Mucosa of descending colon (tissue), 3 donors: Measurements from ENCODE around the gene SMIM21. TPM values are rescaled to one million over a fixed set of nuclear protein-coding genes. Genes with fewer than 3 reads are reported as not detected.

Source experiments
- ATAC-seq: fragments of 200-7000 bp; cut with Tn5 transposase; one replicate; pipeline ENCODE4 v1.9.1; 2020; ENCODE audit warnings: mild to moderate bottlenecking, moderate library complexity
- DNase-seq, 3 donors: peaks; one replicate each; pipeline ENCODE4 v3.0.0-alpha.2; 2020
- H3K36me3 ChIP-seq: fragments of 200-600 bp; one replicate; pipeline ENCODE4 v1.8.0; 2021; ENCODE audit warnings: low read depth, mild to moderate bottlenecking
- H3K4me1 ChIP-seq: fragments of 200-600 bp; one replicate; pipeline ENCODE4 v1.8.0; 2021; ENCODE audit warnings: low read depth, mild to moderate bottlenecking
- H3K4me3 ChIP-seq: fragments of 200-600 bp; one replicate; pipeline ENCODE4 v1.8.0; 2021; ENCODE audit warnings: mild to moderate bottlenecking
- H3K9me3 ChIP-seq: fragments of 200-600 bp; one replicate; pipeline ENCODE4 v1.8.0; 2021; ENCODE audit warnings: mild to moderate bottlenecking
- intact Hi-C, 2 donors: fragments of 100-400 bp; cut with DNase I in 1 of 2; cut with micrococcal nuclease in 1 of 2; formaldehyde crosslinking; loops; one replicate each; pipeline versions ENCODE4 v1.11.0 to v1.11.1; 2022; cut with DNase I, micrococcal nuclease
- total RNA-seq, 3 donors: library from RNA; stranded (reverse); fragmentation: NEBNext Ultra II Directional in 2 of 3; extraction: Animal tissue kit (Norgen Biotek cat#: 25700) in 2 of 3; gene quantifications; one replicate each; pipeline versions ENCODE4 v1.2.1 to v1.2.4, GENCODE V29; 2021 to 2023
- TF ChIP-seq, protein P1 (sequence below): fragments of 200-600 bp; IDR thresholded peaks from one replicate; pipeline ENCODE4 v1.8.0; 2022; ENCODE audit warnings: antibody characterized with exemption, mild to moderate bottlenecking
- donor health status: DM: no; HTN: no; CAD: no; lungs with moderate emphysema.
- donor health status: DM: no; HTN: no; CAD: no.
- donor health status: DM: no; HTN: yes; CAD: no.

SMIM21 gene
- total RNA-seq, 3 donors from 2014 or later, result not detected

DNA sequence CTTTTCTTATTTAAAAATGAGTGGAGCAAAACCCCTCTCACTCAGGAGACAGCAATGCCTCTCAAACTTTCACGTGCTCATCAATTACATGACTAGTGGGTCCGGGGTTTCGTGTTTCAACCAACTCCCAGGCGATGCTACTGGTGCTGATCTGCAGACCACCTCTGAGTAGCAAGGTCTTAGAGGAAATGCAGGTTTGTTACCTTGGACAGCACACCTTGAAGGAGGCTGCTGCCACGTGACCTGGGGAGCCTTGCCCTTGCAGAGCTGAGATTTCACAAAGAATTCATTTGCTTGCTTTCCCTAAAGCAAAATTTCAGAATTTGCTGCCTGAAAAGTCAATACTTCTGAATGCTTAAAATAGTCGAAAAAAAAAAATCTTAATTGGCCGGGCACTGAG lies 32.4 kb downstream of the SMIM21 start:
- TF ChIP-seq, protein P1, sequence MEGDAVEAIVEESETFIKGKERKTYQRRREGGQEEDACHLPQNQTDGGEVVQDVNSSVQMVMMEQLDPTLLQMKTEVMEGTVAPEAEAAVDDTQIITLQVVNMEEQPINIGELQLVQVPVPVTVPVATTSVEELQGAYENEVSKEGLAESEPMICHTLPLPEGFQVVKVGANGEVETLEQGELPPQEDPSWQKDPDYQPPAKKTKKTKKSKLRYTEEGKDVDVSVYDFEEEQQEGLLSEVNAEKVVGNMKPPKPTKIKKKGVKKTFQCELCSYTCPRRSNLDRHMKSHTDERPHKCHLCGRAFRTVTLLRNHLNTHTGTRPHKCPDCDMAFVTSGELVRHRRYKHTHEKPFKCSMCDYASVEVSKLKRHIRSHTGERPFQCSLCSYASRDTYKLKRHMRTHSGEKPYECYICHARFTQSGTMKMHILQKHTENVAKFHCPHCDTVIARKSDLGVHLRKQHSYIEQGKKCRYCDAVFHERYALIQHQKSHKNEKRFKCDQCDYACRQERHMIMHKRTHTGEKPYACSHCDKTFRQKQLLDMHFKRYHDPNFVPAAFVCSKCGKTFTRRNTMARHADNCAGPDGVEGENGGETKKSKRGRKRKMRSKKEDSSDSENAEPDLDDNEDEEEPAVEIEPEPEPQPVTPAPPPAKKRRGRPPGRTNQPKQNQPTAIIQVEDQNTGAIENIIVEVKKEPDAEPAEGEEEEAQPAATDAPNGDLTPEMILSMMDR, result no peak
- no peaks in the 10 kb centered on the region for H3K9me3 ChIP-seq
- H3K4me3 ChIP-seq, result no peak overlapping the region
- no peaks in the 10 kb centered on the region for H3K36me3 ChIP-seq
- DNase-seq (no peak), ATAC-seq (no peak)
- intact Hi-C loops, result no loop called here
- H3K4me1 ChIP-seq, result no peaks in the 10 kb centered on the region

DNA sequence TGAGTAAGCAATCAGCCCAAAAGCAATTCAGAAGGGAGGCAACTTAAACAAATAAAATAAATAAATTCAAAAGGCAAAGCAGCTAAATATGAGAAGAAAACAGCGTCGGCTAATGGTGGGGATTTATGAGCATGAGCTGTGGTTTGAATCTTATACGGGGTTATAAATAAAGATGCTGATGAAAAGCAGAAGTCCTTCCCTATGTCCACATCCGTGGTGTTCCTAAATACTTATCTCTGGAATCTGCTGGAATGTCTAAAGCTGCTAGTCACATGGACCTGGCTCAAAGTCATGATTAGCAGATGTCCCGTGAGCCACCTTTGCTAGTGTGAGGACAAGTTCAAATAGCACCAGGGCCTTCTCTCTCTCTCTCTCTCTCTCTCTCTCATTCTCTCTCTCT lies 33.8 kb downstream of the SMIM21 start:
- Histone ChIP-seq H3K36me3 (no peaks in the 10 kb centered on the region), H3K4me1 (no peaks in the 10 kb centered on the region), H3K4me3 (no peak overlapping the region), H3K9me3 (no peaks in the 10 kb centered on the region)
- DNase-seq (no peak), ATAC-seq (no peak)
- TF ChIP-seq, protein P1, result no peak
- intact Hi-C loops, result no loop called here

DNA sequence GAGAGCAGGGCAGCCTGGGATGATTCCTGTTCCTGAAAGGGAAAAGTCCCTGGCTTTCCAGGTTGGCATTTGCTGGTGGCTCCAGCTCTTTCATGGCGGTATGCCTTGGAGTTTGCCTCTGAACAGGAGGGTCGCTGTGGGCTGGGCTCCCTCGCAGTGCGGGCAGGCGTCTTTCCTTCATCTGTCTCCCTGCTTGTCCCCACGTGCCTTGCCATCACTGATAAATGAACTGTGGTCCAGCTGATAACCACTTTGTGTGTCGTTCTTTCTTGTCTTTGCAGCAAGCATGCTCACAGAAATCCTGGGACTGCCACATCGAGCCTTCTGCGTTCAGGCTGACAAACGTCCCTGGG lies 35.3 kb downstream of the SMIM21 start:
- H3K9me3 ChIP-seq, result no peaks in the 10 kb centered on the region
- H3K4me3 ChIP-seq, result no peak overlapping the region
- no peak for DNase-seq
- no peaks in the 10 kb centered on the region for H3K36me3 ChIP-seq
- ATAC-seq, result no peak
- TF ChIP-seq, protein P1, result no peak
- intact Hi-C loops, result no loop called here
- no peaks in the 10 kb centered on the region for H3K4me1 ChIP-seq

DNA sequence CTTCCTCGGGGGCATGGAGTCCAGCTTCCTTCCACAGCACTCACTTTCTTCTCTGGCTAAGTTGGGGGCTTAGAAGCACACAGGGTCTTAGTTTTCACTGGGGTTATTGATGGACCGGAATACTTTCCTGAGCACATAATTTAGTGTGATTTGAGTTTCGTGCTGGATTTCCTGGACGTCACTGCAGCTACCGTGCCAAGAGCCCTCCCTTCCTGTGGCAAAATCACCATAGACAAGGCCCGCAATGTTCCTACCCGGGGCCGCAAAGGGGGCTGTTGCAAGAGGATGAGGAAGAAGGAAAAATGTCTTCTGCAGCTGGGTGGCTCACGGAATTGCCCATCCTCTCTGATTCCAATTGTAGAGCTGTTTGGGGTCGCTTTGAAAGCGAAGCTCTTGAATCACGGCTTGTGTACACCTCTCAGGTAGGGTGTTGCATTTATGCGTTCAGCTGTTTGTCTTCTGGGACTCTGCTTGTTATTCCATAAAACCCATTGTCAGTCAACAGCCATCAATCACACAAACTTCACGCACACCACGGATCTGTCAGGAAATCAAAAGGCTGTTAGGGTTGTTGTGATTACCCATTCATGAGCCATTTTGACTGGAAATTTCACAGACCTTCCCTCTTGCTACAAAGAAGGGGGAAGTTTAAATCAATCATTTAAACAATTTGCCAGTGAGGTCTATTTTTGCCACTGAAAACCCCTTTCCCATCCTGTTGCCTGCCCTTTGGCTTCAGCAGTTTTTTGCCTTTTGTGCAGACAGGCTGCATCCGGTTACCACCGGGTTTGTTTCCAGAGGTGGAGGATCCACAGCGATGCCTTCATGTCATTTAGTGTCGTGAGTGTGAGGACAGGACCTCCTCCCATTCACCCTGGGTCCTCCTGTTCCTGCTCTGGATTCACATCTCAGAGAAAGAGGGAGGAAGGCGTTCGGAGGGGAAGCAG lies 36.0 kb downstream of the SMIM21 start:
- intact Hi-C loops, result no loop called here
- Histone ChIP-seq H3K4me3 (no peak overlapping the region), H3K9me3 (no peaks in the 10 kb centered on the region), H3K4me1 (no peaks in the 10 kb centered on the region), H3K36me3 (no peaks in the 10 kb centered on the region)
- DNase-seq (no peak), ATAC-seq (no peak)
- TF ChIP-seq, protein P1, result no peak

DNA sequence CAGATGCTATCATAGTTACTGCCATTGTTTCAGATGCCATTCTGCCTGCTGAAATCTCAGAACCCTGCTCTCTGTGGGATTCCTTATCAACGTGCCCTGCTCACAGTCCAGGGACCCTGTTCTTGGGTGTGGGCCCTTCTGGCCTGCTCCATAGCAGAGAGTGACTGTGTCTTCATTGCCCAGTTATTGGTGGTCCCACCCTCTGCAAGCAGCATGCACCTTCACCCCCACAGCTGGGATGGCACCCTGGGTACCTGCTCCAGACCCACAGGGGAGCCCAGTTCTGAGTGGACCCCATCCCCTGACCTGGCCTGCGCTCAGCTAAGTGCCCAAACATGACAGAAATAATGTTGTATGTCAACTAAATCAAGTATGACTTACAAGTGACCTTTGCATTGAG lies 36.6 kb downstream of the SMIM21 start:
- no peaks in the 10 kb centered on the region for H3K36me3 ChIP-seq
- DNase-seq (no peak), ATAC-seq (no peak)
- H3K4me1 ChIP-seq, result no peaks in the 10 kb centered on the region
- no peaks in the 10 kb centered on the region for H3K9me3 ChIP-seq
- H3K4me3 ChIP-seq, result no peak overlapping the region
- intact Hi-C loops, result no loop called here
- TF ChIP-seq, protein P1, result no peak
